Suprapubic skin (tissue), 4 donors: ENCODE measurements around the gene CPA5.

Experiments
- POLR2A ChIP-seq, 2 donors: fragments of 450-650 bp; IDR thresholded peaks; one replicate each; pipeline ENCODE4 v1.6.1; 2017; ENCODE audit warnings: antibody characterized with exemption in 2 of 2, mild to moderate bottlenecking in 2 of 2, moderate library complexity in 2 of 2
- POLR2AphosphoS5 ChIP-seq, 3 donors: sonication (generic); formaldehyde crosslinking; IDR thresholded peaks; one replicate each; pipeline ENCODE4 v1.6.1; 2017; ENCODE audit warnings: antibody characterized with exemption in 3 of 3
- TF ChIP-seq, protein P1 (sequence below), 2 donors: fragments of 200-600 bp in 1 of 2; fragments of 450-650 bp in 1 of 2; sonication (generic) in 1 of 2; IDR thresholded peaks; one replicate each; pipeline ENCODE4 v1.5.1; 2016 to 2019; ENCODE audit warnings: antibody characterized with exemption in 2 of 2, mild to moderate bottlenecking in 1 of 2, moderate library complexity in 1 of 2

DNA sequence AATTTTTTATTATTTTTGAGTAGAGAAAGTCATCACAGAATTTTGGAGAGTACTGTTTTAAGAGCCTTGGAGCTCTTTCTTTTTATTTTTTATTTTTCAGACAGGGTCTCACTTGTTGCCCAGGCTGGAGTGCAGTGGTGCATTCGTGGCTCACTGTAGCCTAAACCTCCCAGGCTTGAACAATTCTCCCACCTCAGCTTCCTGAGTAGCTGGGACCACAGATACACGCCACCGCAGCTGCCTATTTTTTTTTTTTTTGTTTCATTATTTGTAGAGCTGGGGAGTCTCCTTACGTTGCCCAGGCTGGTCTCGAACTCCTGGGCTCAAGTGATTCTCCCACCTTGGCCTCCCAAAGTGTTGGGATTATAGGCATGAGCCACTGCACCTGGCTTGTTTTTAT lies 41.1 kb upstream of the CPA5 start:
- TF ChIP-seq, protein P1, sequence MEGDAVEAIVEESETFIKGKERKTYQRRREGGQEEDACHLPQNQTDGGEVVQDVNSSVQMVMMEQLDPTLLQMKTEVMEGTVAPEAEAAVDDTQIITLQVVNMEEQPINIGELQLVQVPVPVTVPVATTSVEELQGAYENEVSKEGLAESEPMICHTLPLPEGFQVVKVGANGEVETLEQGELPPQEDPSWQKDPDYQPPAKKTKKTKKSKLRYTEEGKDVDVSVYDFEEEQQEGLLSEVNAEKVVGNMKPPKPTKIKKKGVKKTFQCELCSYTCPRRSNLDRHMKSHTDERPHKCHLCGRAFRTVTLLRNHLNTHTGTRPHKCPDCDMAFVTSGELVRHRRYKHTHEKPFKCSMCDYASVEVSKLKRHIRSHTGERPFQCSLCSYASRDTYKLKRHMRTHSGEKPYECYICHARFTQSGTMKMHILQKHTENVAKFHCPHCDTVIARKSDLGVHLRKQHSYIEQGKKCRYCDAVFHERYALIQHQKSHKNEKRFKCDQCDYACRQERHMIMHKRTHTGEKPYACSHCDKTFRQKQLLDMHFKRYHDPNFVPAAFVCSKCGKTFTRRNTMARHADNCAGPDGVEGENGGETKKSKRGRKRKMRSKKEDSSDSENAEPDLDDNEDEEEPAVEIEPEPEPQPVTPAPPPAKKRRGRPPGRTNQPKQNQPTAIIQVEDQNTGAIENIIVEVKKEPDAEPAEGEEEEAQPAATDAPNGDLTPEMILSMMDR (IDR thresholded peaks at IDR 0.05) = no peak
- TF ChIP-seq POLR2AphosphoS5 (IDR thresholded peaks at IDR 0.05) (no peak), POLR2A (IDR thresholded peaks at IDR 0.05) (no peak)
